Prostate gland (tissue), 2 donors: ENCODE data around the gene HOXA3.

Experiments
- CTCF ChIP-seq, 4 experiments: fragments of 200-600 bp in 2 of 4; fragments of 450-650 bp in 2 of 4; sonication (generic) in 2 of 4; IDR thresholded peaks; 1 replicate in 3 of 4; 2 replicates in 1 of 4; pipeline ENCODE4 v1.5.1; 2016 to 2019; ENCODE audit warnings: antibody characterized with exemption in 4 of 4, mild to moderate bottlenecking in 2 of 4, moderate library complexity in 2 of 4
- POLR2A ChIP-seq: fragments of 450-650 bp; IDR thresholded peaks from one replicate; pipeline ENCODE4 v1.6.1; 2016; ENCODE audit warnings: antibody characterized with exemption, mild to moderate bottlenecking
- POLR2AphosphoS5 ChIP-seq: sonication (generic); formaldehyde crosslinking; IDR thresholded peaks from one replicate; pipeline ENCODE4 v1.6.1; 2017; ENCODE audit warnings: antibody characterized with exemption

GRCh38 chr7:27104341-27105058 is 47.9 kb downstream of the HOXA3 start:
- no peak for TF ChIP-seq CTCF (IDR thresholded peaks at IDR 0.05)
- no peak for TF ChIP-seq POLR2A
- TF ChIP-seq POLR2AphosphoS5 = no peak
